GM23338 (cell line): Measurements from ENCODE around the gene WDR11. TPM values are rescaled to one million over a fixed set of nuclear protein-coding genes. Genes with fewer than 3 reads are reported as not detected.

Experiments used
- ATAC-seq: fragments of 200-7000 bp; cut with Tn5 transposase; 3 replicates; pipeline ENCODE4 v1.9.1; 2020
- DNase-seq: peaks from one replicate; pipeline ENCODE4 v3.0.0-alpha.2; 2015; ENCODE audit warnings: low spot score
- H2AFZ ChIP-seq: fragments of 200-600 bp; sonication (generic); 2 replicates; pipeline ENCODE4 v1.8.0; 2016; ENCODE audit warnings: antibody characterized with exemption, mild to moderate bottlenecking, moderate library complexity
- H3F3A ChIP-seq: fragments of 200-600 bp; sonication (generic); replicated peaks from 2 replicates; pipeline ENCODE4 v1.8.0; 2017; ENCODE audit warnings: antibody characterized with exemption, mixed run types, low read depth
- H3K27ac ChIP-seq: fragments of 200-600 bp; sonication (generic); 2 replicates; pipeline ENCODE4 v1.6.1; 2016; ENCODE audit warnings: low read depth
- H3K27me3 ChIP-seq: fragments of 200-600 bp; sonication (generic); 2 replicates; pipeline ENCODE4 v1.8.0; 2016; ENCODE audit warnings: mild to moderate bottlenecking, mixed run types, moderate library complexity; ENCODE audit not compliant: insufficient read depth
- H3K36me3 ChIP-seq: fragments of 200-600 bp; sonication (generic); 2 replicates; pipeline ENCODE4 v1.8.0; 2016; ENCODE audit warnings: mild to moderate bottlenecking; ENCODE audit not compliant: insufficient read depth
- H3K4me1 ChIP-seq: fragments of 200-600 bp; sonication (generic); 2 replicates; pipeline ENCODE4 v1.8.0; 2016; ENCODE audit warnings: mild to moderate bottlenecking, moderate library complexity; ENCODE audit not compliant: insufficient read depth
- H3K4me2 ChIP-seq: fragments of 200-600 bp; sonication (generic); 2 replicates; pipeline ENCODE4 v1.7.1; 2017; ENCODE audit warnings: mixed run types
- H3K4me3 ChIP-seq: fragments of 200-600 bp; sonication (generic); 2 replicates; pipeline ENCODE4 v1.6.1; 2016; ENCODE audit warnings: mixed run types
- H3K79me2 ChIP-seq: fragments of 200-600 bp; sonication (generic); replicated peaks from 2 replicates; pipeline ENCODE4 v1.8.0; 2017; ENCODE audit warnings: mild to moderate bottlenecking; ENCODE audit not compliant: insufficient read depth
- H3K9me2 ChIP-seq: fragments of 200-600 bp; sonication (generic); 2 replicates; pipeline ENCODE4 v1.8.0; 2017; ENCODE audit not compliant: insufficient read depth
- H4K20me1 ChIP-seq: fragments of 200-600 bp; sonication (generic); replicated peaks from 2 replicates; pipeline ENCODE4 v1.8.0; 2017; ENCODE audit warnings: mild to moderate bottlenecking; ENCODE audit not compliant: insufficient read depth
- H3K27ac Mint-ChIP-seq: 2 replicates; pipeline ENCODE4 v1.8.0; 2020; ENCODE audit warnings: inconsistent platforms, mild to moderate bottlenecking, moderate library complexity, mixed read lengths
- H3K27me3 Mint-ChIP-seq: 3 replicates; pipeline ENCODE4 v1.8.0; 2022; ENCODE audit warnings: low read depth, mild to moderate bottlenecking, moderate library complexity, mixed read lengths, inconsistent platforms; ENCODE audit not compliant: insufficient read depth, poor library complexity
- H3K36me3 Mint-ChIP-seq: 3 replicates; pipeline ENCODE4 v1.8.0; 2021; ENCODE audit warnings: low read depth, mild to moderate bottlenecking, inconsistent platforms, moderate library complexity, mixed read lengths
- H3K4me1 Mint-ChIP-seq: 3 replicates; pipeline ENCODE4 v1.8.0; 2020; ENCODE audit warnings: mild to moderate bottlenecking, inconsistent platforms, mixed read lengths
- H3K4me3 Mint-ChIP-seq: 3 replicates; pipeline ENCODE4 v1.8.0; 2021; ENCODE audit warnings: moderate library complexity, mild to moderate bottlenecking, inconsistent platforms, mixed read lengths
- H3K9me3 Mint-ChIP-seq: 3 replicates; pipeline ENCODE4 v1.8.0; 2020; ENCODE audit warnings: moderate library complexity, mild to moderate bottlenecking, inconsistent platforms, mixed read lengths
- CREB1 ChIP-seq: fragments of 250-450 bp; sonication (Bioruptor Pico); IDR thresholded peaks from 2 replicates; pipeline ENCODE4 v1.5.0; 2020; ENCODE audit warnings: low read depth, mild to moderate bottlenecking, moderate library complexity
- EZH2 ChIP-seq: fragments of 200-600 bp; sonication (generic); IDR thresholded peaks from one replicate; pipeline ENCODE4 v1.8.0; 2017; ENCODE audit warnings: antibody characterized with exemption, mild to moderate bottlenecking, low read depth; ENCODE audit not compliant: unreplicated experiment
- EZH2phosphoT487 ChIP-seq: fragments of 200-600 bp; sonication (generic); IDR thresholded peaks from one replicate; pipeline ENCODE4 v1.8.1; 2018; ENCODE audit warnings: antibody characterized with exemption; ENCODE audit not compliant: unreplicated experiment
- JUNB ChIP-seq: IDR thresholded peaks from one replicate; pipeline ENCODE4 v1.6.1; 2016; ENCODE audit warnings: antibody characterized with exemption; ENCODE audit not compliant: unreplicated experiment
- NANOG ChIP-seq: IDR thresholded peaks from 2 replicates; pipeline ENCODE4 v1.6.1; 2016; ENCODE audit warnings: antibody characterized with exemption, borderline replicate concordance
- POLR2AphosphoS5 ChIP-seq: IDR thresholded peaks from 2 replicates; pipeline ENCODE4 v1.6.1; 2016; ENCODE audit warnings: antibody characterized with exemption, low read depth
- STAT1 ChIP-seq: IDR thresholded peaks from one replicate; pipeline ENCODE4 v1.6.1; 2016; ENCODE audit warnings: antibody characterized with exemption; ENCODE audit not compliant: unreplicated experiment
- ZNF114 ChIP-seq: fragments of 250-450 bp; sonication (Bioruptor Pico); IDR thresholded peaks from 2 replicates; pipeline ENCODE4 v1.5.0; 2020; ENCODE audit warnings: mild to moderate bottlenecking, moderate library complexity
- ZNF331 ChIP-seq: fragments of 250-450 bp; sonication (Bioruptor Pico); IDR thresholded peaks from 2 replicates; pipeline ENCODE4 v1.5.0; 2020; ENCODE audit warnings: low read depth, mild to moderate bottlenecking, moderate library complexity
- polyA plus RNA-seq: library from polyadenylated mRNA; unstranded; fragments of >200 nt; fragmentation: Nextera tagmentation; extraction: Ambion mirVana; gene quantifications from 2 replicates; pipeline ENCODE4 v1.2.1, GENCODE V29; 2016
- total RNA-seq: library from RNA; depleted of rRNA; stranded (reverse); fragments of >200 nt; shearing (Covaris generic); gene quantifications from 2 replicates; pipeline ENCODE4 v1.2.3, GENCODE V29; 2014
- TF ChIP-seq, protein P1 (sequence below): IDR thresholded peaks from 2 replicates; pipeline ENCODE4 v1.6.1; 2016; ENCODE audit warnings: antibody characterized with exemption
- TF ChIP-seq, protein P2 (sequence below): IDR thresholded peaks from one replicate; pipeline ENCODE4 v1.6.1; 2018; ENCODE audit warnings: antibody characterized with exemption; ENCODE audit not compliant: unreplicated experiment
- TF ChIP-seq, protein P3 (sequence below): fragments of 250-450 bp; sonication (Bioruptor Pico); IDR thresholded peaks from 2 replicates; pipeline ENCODE4 v1.5.0; 2020; ENCODE audit warnings: mild to moderate bottlenecking, moderate library complexity
- TF ChIP-seq, protein P4 (sequence below), 2 experiments: fragments of 200-600 bp in 1 of 2; sonication (generic) in 1 of 2; conservative IDR thresholded peaks; 2 replicates each; pipeline versions ENCODE4 v1.5.1 to v1.6.1; 2016 to 2017; ENCODE audit warnings: antibody characterized with exemption in 2 of 2, low read depth in 2 of 2, mild to moderate bottlenecking in 2 of 2, moderate library complexity in 1 of 2

The WDR11 gene
- total and polyA plus RNA-seq, 2 experiments from 2014 or later, result 19.7 to 74.4 TPM

DNA sequence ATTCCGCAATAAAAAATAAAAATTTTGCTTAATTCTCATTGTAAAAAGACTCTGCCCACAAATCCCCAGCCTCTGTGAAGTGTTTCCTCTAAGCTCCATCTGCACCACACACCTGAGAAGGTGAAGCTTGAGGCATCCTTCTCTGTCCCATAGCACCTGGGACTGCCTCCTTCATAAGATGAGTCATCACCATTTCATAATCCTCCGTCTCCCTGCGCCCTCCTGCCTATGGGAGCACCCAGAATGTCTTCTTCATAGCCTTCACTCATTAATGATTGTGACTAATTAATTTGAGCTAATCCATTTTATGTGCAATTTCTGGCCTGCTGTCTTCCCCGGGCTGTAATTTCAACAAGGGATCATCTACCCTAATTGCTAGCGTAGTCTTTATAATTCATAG lies 90.3 kb downstream of the WDR11 start:
- Mint-ChIP-seq H3K36me3 (peaks cover 3% of the 10 kb centered on the region; the same call in 2 of the 3 replicates), H3K27ac (no peak overlapping the region), H3K9me3 (peaks cover 19% of the 10 kb centered on the region), H3K4me3 (no peak overlapping the region), H3K4me1 (peaks cover 6% of the 10 kb centered on the region), H3K27me3 (peaks cover 2% of the 10 kb centered on the region)
- H3K27ac ChIP-seq, result no peak overlapping the region
- no peaks in the 10 kb centered on the region for H3K79me2 ChIP-seq
- no peaks in the 10 kb centered on the region for H3K9me2 ChIP-seq
- no peaks in the 10 kb centered on the region for H4K20me1 ChIP-seq
- no peaks in the 10 kb centered on the region for H3K27me3 ChIP-seq
- no peak overlapping the region for H3K4me3 ChIP-seq
- DNase-seq, result no peak
- no peaks in the 10 kb centered on the region for H3K4me1 ChIP-seq
- ATAC-seq, result no peak
- no peak overlapping the region for H3K4me2 ChIP-seq
- TF ChIP-seq EZH2 (no peak), NANOG (no peak), JUNB (no peak), ZNF114 (CRISPR knock-in tag) (no peak), ZNF331 (no peak), CREB1 (CRISPR knock-in tag) (no peak), POLR2AphosphoS5 (no peak), EZH2phosphoT487 (no peak), STAT1 (no peak)
- TF ChIP-seq, protein P1, sequence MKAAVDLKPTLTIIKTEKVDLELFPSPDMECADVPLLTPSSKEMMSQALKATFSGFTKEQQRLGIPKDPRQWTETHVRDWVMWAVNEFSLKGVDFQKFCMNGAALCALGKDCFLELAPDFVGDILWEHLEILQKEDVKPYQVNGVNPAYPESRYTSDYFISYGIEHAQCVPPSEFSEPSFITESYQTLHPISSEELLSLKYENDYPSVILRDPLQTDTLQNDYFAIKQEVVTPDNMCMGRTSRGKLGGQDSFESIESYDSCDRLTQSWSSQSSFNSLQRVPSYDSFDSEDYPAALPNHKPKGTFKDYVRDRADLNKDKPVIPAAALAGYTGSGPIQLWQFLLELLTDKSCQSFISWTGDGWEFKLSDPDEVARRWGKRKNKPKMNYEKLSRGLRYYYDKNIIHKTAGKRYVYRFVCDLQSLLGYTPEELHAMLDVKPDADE, result no peak
- TF ChIP-seq, protein P2, sequence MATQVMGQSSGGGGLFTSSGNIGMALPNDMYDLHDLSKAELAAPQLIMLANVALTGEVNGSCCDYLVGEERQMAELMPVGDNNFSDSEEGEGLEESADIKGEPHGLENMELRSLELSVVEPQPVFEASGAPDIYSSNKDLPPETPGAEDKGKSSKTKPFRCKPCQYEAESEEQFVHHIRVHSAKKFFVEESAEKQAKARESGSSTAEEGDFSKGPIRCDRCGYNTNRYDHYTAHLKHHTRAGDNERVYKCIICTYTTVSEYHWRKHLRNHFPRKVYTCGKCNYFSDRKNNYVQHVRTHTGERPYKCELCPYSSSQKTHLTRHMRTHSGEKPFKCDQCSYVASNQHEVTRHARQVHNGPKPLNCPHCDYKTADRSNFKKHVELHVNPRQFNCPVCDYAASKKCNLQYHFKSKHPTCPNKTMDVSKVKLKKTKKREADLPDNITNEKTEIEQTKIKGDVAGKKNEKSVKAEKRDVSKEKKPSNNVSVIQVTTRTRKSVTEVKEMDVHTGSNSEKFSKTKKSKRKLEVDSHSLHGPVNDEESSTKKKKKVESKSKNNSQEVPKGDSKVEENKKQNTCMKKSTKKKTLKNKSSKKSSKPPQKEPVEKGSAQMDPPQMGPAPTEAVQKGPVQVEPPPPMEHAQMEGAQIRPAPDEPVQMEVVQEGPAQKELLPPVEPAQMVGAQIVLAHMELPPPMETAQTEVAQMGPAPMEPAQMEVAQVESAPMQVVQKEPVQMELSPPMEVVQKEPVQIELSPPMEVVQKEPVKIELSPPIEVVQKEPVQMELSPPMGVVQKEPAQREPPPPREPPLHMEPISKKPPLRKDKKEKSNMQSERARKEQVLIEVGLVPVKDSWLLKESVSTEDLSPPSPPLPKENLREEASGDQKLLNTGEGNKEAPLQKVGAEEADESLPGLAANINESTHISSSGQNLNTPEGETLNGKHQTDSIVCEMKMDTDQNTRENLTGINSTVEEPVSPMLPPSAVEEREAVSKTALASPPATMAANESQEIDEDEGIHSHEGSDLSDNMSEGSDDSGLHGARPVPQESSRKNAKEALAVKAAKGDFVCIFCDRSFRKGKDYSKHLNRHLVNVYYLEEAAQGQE, result no peak
- TF ChIP-seq, protein P3, sequence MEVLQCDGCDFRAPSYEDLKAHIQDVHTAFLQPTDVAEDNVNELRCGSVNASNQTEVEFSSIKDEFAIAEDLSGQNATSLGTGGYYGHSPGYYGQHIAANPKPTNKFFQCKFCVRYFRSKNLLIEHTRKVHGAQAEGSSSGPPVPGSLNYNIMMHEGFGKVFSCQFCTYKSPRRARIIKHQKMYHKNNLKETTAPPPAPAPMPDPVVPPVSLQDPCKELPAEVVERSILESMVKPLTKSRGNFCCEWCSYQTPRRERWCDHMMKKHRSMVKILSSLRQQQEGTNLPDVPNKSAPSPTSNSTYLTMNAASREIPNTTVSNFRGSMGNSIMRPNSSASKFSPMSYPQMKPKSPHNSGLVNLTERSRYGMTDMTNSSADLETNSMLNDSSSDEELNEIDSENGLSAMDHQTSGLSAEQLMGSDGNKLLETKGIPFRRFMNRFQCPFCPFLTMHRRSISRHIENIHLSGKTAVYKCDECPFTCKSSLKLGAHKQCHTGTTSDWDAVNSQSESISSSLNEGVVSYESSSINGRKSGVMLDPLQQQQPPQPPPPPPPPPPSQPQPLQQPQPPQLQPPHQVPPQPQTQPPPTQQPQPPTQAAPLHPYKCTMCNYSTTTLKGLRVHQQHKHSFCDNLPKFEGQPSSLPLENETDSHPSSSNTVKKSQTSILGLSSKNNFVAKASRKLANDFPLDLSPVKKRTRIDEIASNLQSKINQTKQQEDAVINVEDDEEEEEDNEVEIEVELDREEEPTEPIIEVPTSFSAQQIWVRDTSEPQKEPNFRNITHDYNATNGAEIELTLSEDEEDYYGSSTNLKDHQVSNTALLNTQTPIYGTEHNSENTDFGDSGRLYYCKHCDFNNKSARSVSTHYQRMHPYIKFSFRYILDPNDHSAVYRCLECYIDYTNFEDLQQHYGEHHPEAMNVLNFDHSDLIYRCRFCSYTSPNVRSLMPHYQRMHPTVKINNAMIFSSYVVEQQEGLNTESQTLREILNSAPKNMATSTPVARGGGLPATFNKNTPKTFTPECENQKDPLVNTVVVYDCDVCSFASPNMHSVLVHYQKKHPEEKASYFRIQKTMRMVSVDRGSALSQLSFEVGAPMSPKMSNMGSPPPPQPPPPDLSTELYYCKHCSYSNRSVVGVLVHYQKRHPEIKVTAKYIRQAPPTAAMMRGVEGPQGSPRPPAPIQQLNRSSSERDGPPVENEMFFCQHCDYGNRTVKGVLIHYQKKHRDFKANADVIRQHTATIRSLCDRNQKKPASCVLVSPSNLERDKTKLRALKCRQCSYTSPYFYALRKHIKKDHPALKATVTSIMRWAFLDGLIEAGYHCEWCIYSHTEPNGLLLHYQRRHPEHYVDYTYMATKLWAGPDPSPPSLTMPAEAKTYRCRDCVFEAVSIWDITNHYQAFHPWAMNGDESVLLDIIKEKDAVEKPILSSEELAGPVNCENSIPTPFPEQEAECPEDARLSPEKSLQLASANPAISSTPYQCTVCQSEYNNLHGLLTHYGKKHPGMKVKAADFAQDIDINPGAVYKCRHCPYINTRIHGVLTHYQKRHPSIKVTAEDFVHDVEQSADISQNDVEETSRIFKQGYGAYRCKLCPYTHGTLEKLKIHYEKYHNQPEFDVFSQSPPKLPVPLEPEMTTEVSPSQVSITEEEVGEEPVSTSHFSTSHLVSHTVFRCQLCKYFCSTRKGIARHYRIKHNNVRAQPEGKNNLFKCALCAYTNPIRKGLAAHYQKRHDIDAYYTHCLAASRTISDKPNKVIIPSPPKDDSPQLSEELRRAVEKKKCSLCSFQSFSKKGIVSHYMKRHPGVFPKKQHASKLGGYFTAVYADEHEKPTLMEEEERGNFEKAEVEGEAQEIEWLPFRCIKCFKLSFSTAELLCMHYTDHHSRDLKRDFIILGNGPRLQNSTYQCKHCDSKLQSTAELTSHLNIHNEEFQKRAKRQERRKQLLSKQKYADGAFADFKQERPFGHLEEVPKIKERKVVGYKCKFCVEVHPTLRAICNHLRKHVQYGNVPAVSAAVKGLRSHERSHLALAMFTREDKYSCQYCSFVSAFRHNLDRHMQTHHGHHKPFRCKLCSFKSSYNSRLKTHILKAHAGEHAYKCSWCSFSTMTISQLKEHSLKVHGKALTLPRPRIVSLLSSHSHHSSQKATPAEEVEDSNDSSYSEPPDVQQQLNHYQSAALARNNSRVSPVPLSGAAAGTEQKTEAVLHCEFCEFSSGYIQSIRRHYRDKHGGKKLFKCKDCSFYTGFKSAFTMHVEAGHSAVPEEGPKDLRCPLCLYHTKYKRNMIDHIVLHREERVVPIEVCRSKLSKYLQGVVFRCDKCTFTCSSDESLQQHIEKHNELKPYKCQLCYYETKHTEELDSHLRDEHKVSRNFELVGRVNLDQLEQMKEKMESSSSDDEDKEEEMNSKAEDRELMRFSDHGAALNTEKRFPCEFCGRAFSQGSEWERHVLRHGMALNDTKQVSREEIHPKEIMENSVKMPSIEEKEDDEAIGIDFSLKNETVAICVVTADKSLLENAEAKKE, result no peak
- TF ChIP-seq, protein P4, sequence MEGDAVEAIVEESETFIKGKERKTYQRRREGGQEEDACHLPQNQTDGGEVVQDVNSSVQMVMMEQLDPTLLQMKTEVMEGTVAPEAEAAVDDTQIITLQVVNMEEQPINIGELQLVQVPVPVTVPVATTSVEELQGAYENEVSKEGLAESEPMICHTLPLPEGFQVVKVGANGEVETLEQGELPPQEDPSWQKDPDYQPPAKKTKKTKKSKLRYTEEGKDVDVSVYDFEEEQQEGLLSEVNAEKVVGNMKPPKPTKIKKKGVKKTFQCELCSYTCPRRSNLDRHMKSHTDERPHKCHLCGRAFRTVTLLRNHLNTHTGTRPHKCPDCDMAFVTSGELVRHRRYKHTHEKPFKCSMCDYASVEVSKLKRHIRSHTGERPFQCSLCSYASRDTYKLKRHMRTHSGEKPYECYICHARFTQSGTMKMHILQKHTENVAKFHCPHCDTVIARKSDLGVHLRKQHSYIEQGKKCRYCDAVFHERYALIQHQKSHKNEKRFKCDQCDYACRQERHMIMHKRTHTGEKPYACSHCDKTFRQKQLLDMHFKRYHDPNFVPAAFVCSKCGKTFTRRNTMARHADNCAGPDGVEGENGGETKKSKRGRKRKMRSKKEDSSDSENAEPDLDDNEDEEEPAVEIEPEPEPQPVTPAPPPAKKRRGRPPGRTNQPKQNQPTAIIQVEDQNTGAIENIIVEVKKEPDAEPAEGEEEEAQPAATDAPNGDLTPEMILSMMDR (conservative IDR thresholded peaks at IDR 0.05; ENCODE audit: low read depth in 2 of 2), result no peak
- H2AFZ ChIP-seq, result no peak overlapping the region
- H3K36me3 ChIP-seq, result no peaks in the 10 kb centered on the region
- no peaks in the 10 kb centered on the region for H3F3A ChIP-seq
